Measurements from ENCODE around the gene ZNF330.
A peak's percentile ranks its signal among the peaks of the same experiment; 100 is the strongest.
"Not testable (repeated sequence)": the region's sequence is repeated elsewhere in the genome, so short reads cannot be mapped to it uniquely, and the experiment has no call there.

Gene ZNF330

GRCh38 chr4:141223418-141223817 lies 2.7 kb downstream of the ZNF330 start:
- peak overlapping the region; percentile 98 for H3K4me3 ChIP-seq (ENCODE audit: low read length, poor library complexity, severe bottlenecking)
- peaks cover 61% of the 10 kb centered on the region for H3K79me2 ChIP-seq (ENCODE audit: insufficient read depth, low read length)

DNA sequence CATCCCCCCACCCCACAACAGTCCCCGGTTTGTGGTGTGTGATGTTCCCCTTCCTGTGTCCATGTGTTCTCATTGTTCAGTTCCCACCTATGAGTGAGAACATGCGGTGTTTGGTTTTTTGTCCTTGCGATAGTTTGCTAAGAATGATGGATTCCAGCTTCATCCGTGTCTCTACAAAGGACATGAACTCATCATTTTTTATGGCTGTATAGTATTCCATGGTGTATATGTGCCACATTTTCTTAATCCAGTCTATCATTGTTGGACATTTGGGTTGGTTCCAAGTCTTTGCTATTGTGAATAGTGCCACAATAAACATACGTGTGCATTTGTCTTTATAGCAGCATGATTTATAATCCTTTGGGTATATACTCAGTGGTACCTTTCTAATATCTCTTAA lies 6.6 kb downstream of the ZNF330 start:
- H3K9ac ChIP-seq (ENCODE audit: low read depth, low read length, poor library complexity, severe bottlenecking); H3K4me3 ChIP-seq (ENCODE audit: low read length, poor library complexity, severe bottlenecking); H3K4me2 ChIP-seq (ENCODE audit: low read depth, low read length, poor library complexity, severe bottlenecking); H3K9me3 ChIP-seq (ENCODE audit: insufficient read depth, low read depth, low read length); H3K27me3 ChIP-seq (ENCODE audit: insufficient read depth, low read length, poor library complexity, severe bottlenecking); H3K9me2 ChIP-seq (replicated peaks; ENCODE audit: low read depth, low read length); H3F3A ChIP-seq (ENCODE audit: low read depth); H2AFZ ChIP-seq (ENCODE audit: low read length): not testable (repeated sequence)
- Histone ChIP-seq H4K20me1 (ENCODE audit: insufficient read depth, low read length, poor library complexity, severe bottlenecking) (peaks cover 67% of the 10 kb centered on the region), H3K79me2 (ENCODE audit: insufficient read depth, low read length) (peaks cover 48% of the 10 kb centered on the region), H3K4me1 (ENCODE audit: insufficient read depth, low read length, poor library complexity, severe bottlenecking) (peaks cover 37% of the 10 kb centered on the region), H3K36me3 (ENCODE audit: insufficient read depth, low read length) (peaks cover 45% of the 10 kb centered on the region; the same call in 1 of the 2 replicates)

More at GRCh38 chr4:141223418-141223817, 2.7 kb downstream of the ZNF330 start:
- TF ChIP-seq CTCF (conservative IDR thresholded peaks at IDR 0.05; ENCODE audit: low read length) (no peak), EZH2phosphoT487 (IDR thresholded peaks at IDR 0.05; ENCODE audit: borderline replicate concordance) (no peak)
- Histone ChIP-seq H3K9ac (ENCODE audit: low read depth, low read length, poor library complexity, severe bottlenecking) (peak overlapping the region; percentile 33), H3K9me3 (ENCODE audit: insufficient read depth, low read depth, low read length) (no peaks in the 10 kb centered on the region), H3K9me2 (replicated peaks; ENCODE audit: low read depth, low read length) (no peaks in the 10 kb centered on the region), H3K4me1 (ENCODE audit: insufficient read depth, low read length, poor library complexity, severe bottlenecking) (peaks cover 42% of the 10 kb centered on the region), H3K36me3 (ENCODE audit: insufficient read depth, low read length) (peaks cover 13% of the 10 kb centered on the region; the same call in 1 of the 2 replicates), H3K4me2 (ENCODE audit: low read depth, low read length, poor library complexity, severe bottlenecking) (peak overlapping the region; percentile 96), H4K20me1 (ENCODE audit: insufficient read depth, low read length, poor library complexity, severe bottlenecking) (peaks cover 64% of the 10 kb centered on the region), H2AFZ (ENCODE audit: low read length) (no peak overlapping the region), H3F3A (ENCODE audit: low read depth) (no peaks in the 10 kb centered on the region), H3K27me3 (ENCODE audit: insufficient read depth, low read length, poor library complexity, severe bottlenecking) (no peaks in the 10 kb centered on the region)

DNA sequence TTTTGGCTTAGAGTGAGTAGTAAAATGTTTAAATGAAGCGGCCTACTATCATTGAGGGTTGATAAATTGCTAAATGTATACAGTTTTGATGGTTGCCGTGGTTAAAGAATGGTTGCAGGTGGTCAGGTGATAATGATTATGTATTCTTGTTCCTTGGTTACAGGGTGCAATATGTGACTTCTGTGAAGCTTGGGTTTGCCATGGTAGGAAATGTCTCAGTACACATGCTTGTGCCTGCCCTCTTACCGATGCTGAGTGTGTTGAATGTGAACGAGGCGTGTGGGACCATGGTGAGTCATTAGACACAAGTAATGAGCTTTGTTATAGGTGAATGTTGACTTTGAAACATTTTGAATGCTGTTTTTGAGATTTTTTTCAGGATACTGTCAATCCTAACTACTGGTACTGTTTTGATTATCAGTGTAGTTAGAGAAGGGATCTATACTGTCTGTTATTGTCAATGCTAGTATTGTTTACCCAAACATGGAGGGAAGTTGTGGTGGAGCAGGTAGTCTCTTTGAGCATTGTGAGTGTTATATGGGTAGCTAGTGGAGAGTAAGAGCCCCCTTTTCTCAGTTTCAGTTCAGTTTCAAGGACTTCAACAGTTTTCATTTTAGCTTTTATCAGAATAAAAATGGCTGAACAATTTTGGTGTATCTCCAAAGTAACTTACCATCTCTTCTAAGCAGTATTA lies 8.9 kb downstream of the ZNF330 start:
- Histone ChIP-seq H3K4me3 (ENCODE audit: low read length, poor library complexity, severe bottlenecking) (no peak overlapping the region), H3K79me2 (ENCODE audit: insufficient read depth, low read length) (peaks cover 25% of the 10 kb centered on the region), H3K4me2 (ENCODE audit: low read depth, low read length, poor library complexity, severe bottlenecking) (no peak overlapping the region), H3K4me1 (ENCODE audit: insufficient read depth, low read length, poor library complexity, severe bottlenecking) (peaks cover 15% of the 10 kb centered on the region), H4K20me1 (ENCODE audit: insufficient read depth, low read length, poor library complexity, severe bottlenecking) (peaks cover 44% of the 10 kb centered on the region), H3K36me3 (ENCODE audit: insufficient read depth, low read length) (peaks cover 67% of the 10 kb centered on the region; the same call in 1 of the 2 replicates), H3K9ac (ENCODE audit: low read depth, low read length, poor library complexity, severe bottlenecking) (no peak overlapping the region), H2AFZ (ENCODE audit: low read length) (no peak overlapping the region), H3K27me3 (ENCODE audit: insufficient read depth, low read length, poor library complexity, severe bottlenecking) (no peaks in the 10 kb centered on the region), H3K9me2 (replicated peaks; ENCODE audit: low read depth, low read length) (no peaks in the 10 kb centered on the region), H3F3A (ENCODE audit: low read depth) (no peaks in the 10 kb centered on the region), H3K9me3 (ENCODE audit: insufficient read depth, low read depth, low read length) (no peaks in the 10 kb centered on the region)
- TF ChIP-seq CTCF (conservative IDR thresholded peaks at IDR 0.05; ENCODE audit: low read length) (no peak), EZH2phosphoT487 (IDR thresholded peaks at IDR 0.05; ENCODE audit: borderline replicate concordance) (no peak)

GRCh38 chr4:141233673-141234072 lies 13.0 kb downstream of the ZNF330 start:
- Histone ChIP-seq H2AFZ (ENCODE audit: low read length) (no peak overlapping the region), H3K36me3 (ENCODE audit: insufficient read depth, low read length) (peaks cover 63% of the 10 kb centered on the region; the same call in 1 of the 2 replicates)

More at GRCh38 chr4:141233673-141234072, 13.0 kb downstream of the ZNF330 start:
- H3K27me3 ChIP-seq (ENCODE audit: insufficient read depth, low read length, poor library complexity, severe bottlenecking): no peaks in the 10 kb centered on the region
- peaks cover 2% of the 10 kb centered on the region for H3K4me1 ChIP-seq (ENCODE audit: insufficient read depth, low read length, poor library complexity, severe bottlenecking)
- peaks cover 14% of the 10 kb centered on the region for H4K20me1 ChIP-seq (ENCODE audit: insufficient read depth, low read length, poor library complexity, severe bottlenecking)
- no peaks in the 10 kb centered on the region for H3K9me3 ChIP-seq (ENCODE audit: insufficient read depth, low read depth, low read length)
- H3K4me2 ChIP-seq (ENCODE audit: low read depth, low read length, poor library complexity, severe bottlenecking): no peak overlapping the region
- H3K79me2 ChIP-seq (ENCODE audit: insufficient read depth, low read length): no peaks in the 10 kb centered on the region
- no peaks in the 10 kb centered on the region for H3K9me2 ChIP-seq (replicated peaks; ENCODE audit: low read depth, low read length)
- TF ChIP-seq EZH2phosphoT487 (IDR thresholded peaks at IDR 0.05; ENCODE audit: borderline replicate concordance) (no peak), CTCF (conservative IDR thresholded peaks at IDR 0.05; ENCODE audit: low read length) (no peak)
- no peak overlapping the region for H3K4me3 ChIP-seq (ENCODE audit: low read length, poor library complexity, severe bottlenecking)
- H3K9ac ChIP-seq (ENCODE audit: low read depth, low read length, poor library complexity, severe bottlenecking): no peak overlapping the region
- no peaks in the 10 kb centered on the region for H3F3A ChIP-seq (ENCODE audit: low read depth)
